SK-N-SH treated with all-trans-retinoic acid at 6 μM for 48 hours (cell line): ENCODE data around the gene LSAMP.

Source experiments
- ATAC-seq: fragments of 200-7000 bp; cut with Tn5 transposase; 3 replicates; pipeline ENCODE4 v1.9.1; 2020; ENCODE audit warnings: mild to moderate bottlenecking, moderate library complexity
- CREB5 ChIP-seq: fragments of 250-450 bp; sonication (Bioruptor Pico); IDR thresholded peaks from 2 replicates; pipeline ENCODE4 v1.5.1; 2020; ENCODE audit warnings: low read depth, mild to moderate bottlenecking, moderate library complexity
- CSDC2 ChIP-seq: fragments of 250-450 bp; sonication (Bioruptor Pico); IDR thresholded peaks from 2 replicates; pipeline ENCODE4 v1.5.0; 2020; ENCODE audit warnings: mild to moderate bottlenecking, moderate library complexity
- ESRRG ChIP-seq: fragments of 250-450 bp; sonication (Bioruptor Pico); IDR thresholded peaks from 2 replicates; pipeline ENCODE4 v1.6.1; 2021; ENCODE audit warnings: mild to moderate bottlenecking
- GLIS3 ChIP-seq: fragments of 250-450 bp; sonication (Bioruptor Pico); IDR thresholded peaks from 2 replicates; pipeline ENCODE4 v1.5.0; 2020; ENCODE audit warnings: mild to moderate bottlenecking, moderate library complexity
- OSR1 ChIP-seq: fragments of 250-450 bp; sonication (Bioruptor Pico); IDR thresholded peaks from 2 replicates; pipeline ENCODE4 v1.8.0; 2022; ENCODE audit warnings: moderate library complexity, mild to moderate bottlenecking, inconsistent platforms
- PATZ1 ChIP-seq: fragments of 250-450 bp; sonication (Bioruptor Pico); IDR thresholded peaks from 2 replicates; pipeline ENCODE4 v1.8.0; 2020; ENCODE audit warnings: mild to moderate bottlenecking, moderate library complexity, borderline replicate concordance
- POU6F1 ChIP-seq: fragments of 250-450 bp; sonication (Bioruptor Pico); IDR thresholded peaks from 2 replicates; pipeline ENCODE4 v1.8.0; 2021; ENCODE audit warnings: low read depth, mild to moderate bottlenecking, moderate library complexity, borderline replicate concordance
- PPARA ChIP-seq: fragments of 250-450 bp; sonication (Bioruptor Pico); IDR thresholded peaks from 2 replicates; pipeline ENCODE4 v1.5.0; 2020; ENCODE audit warnings: mild to moderate bottlenecking, borderline replicate concordance
- RARB ChIP-seq: fragments of 250-450 bp; sonication (Bioruptor Pico); IDR thresholded peaks from 2 replicates; pipeline ENCODE4 v1.8.0; 2021; ENCODE audit warnings: mild to moderate bottlenecking, moderate library complexity
- SNAI2 ChIP-seq: fragments of 250-450 bp; sonication (Bioruptor Pico); IDR thresholded peaks from 2 replicates; pipeline ENCODE4 v1.5.0; 2020; ENCODE audit warnings: mild to moderate bottlenecking, moderate library complexity
- TCF4 ChIP-seq: fragments of 250-450 bp; sonication (Bioruptor Pico); IDR thresholded peaks from 2 replicates; pipeline ENCODE4 v1.8.0; 2021; ENCODE audit warnings: mild to moderate bottlenecking, moderate library complexity, borderline replicate concordance
- TOX ChIP-seq: fragments of 250-450 bp; sonication (Bioruptor Pico); IDR thresholded peaks from 2 replicates; pipeline ENCODE4 v1.8.0; 2021; ENCODE audit warnings: mild to moderate bottlenecking, moderate library complexity, borderline replicate concordance
- TSHZ2 ChIP-seq: fragments of 250-450 bp; sonication (Bioruptor Pico); IDR thresholded peaks from 2 replicates; pipeline ENCODE4 v1.5.0; 2020; ENCODE audit warnings: mild to moderate bottlenecking, moderate library complexity
- ZFP3 ChIP-seq: fragments of 250-450 bp; sonication (Bioruptor Pico); IDR thresholded peaks from 2 replicates; pipeline ENCODE4 v1.5.0; 2020; ENCODE audit warnings: mild to moderate bottlenecking, moderate library complexity
- ZFP30 ChIP-seq: fragments of 450-650 bp; formaldehyde crosslinking; IDR thresholded peaks from 2 replicates; pipeline ENCODE4 v1.5.0; 2022; ENCODE audit warnings: mild to moderate bottlenecking, moderate library complexity
- ZNF565 ChIP-seq: fragments of 450-650 bp; formaldehyde crosslinking; conservative IDR thresholded peaks from 2 replicates; pipeline ENCODE4 v1.5.0; 2020; ENCODE audit warnings: low read depth, mild to moderate bottlenecking, moderate library complexity
- ZNF70 ChIP-seq: fragments of 450-650 bp; formaldehyde crosslinking; IDR thresholded peaks from 2 replicates; pipeline ENCODE4 v1.5.0; 2020; ENCODE audit warnings: mild to moderate bottlenecking, moderate library complexity
- ZNF8 ChIP-seq: fragments of 450-650 bp; formaldehyde crosslinking; IDR thresholded peaks from 2 replicates; pipeline ENCODE4 v1.5.0; 2020; ENCODE audit warnings: mild to moderate bottlenecking, moderate library complexity

Gene LSAMP

GRCh38 chr3:116051586-116051985 lies 393.7 kb downstream of the LSAMP start:
- TF ChIP-seq GLIS3 (CRISPR knock-in tag) (no peak), CSDC2 (no peak), PPARA (CRISPR knock-in tag) (no peak), ZNF565 (CRISPR knock-in tag) (no peak), ZFP30 (CRISPR knock-in tag) (no peak), TSHZ2 (no peak), TOX (CRISPR knock-in tag) (no peak), OSR1 (CRISPR knock-in tag) (no peak), ESRRG (CRISPR knock-in tag) (no peak), ZFP3 (CRISPR knock-in tag) (no peak), CREB5 (CRISPR knock-in tag) (no peak), POU6F1 (CRISPR knock-in tag) (no peak), TCF4 (CRISPR knock-in tag) (no peak), PATZ1 (CRISPR knock-in tag) (no peak), RARB (no peak)
- no peak for ATAC-seq

- TF ChIP-seq ZNF565 (CRISPR knock-in tag) = no peak
- no peak for TF ChIP-seq ZNF70 (CRISPR knock-in tag)
- TF ChIP-seq TCF4 (CRISPR knock-in tag) = no peak
- no peak for TF ChIP-seq ZNF8 (CRISPR knock-in tag)
- no peak for TF ChIP-seq ESRRG (CRISPR knock-in tag)
- TF ChIP-seq ZFP30 (CRISPR knock-in tag) = no peak
- TF ChIP-seq OSR1 (CRISPR knock-in tag) = no peak
- no peak for TF ChIP-seq PATZ1 (CRISPR knock-in tag)
- TF ChIP-seq TSHZ2 = no peak
- TF ChIP-seq PPARA (CRISPR knock-in tag) = no peak
- no peak for TF ChIP-seq POU6F1 (CRISPR knock-in tag)
- TF ChIP-seq CSDC2 = no peak
- TF ChIP-seq ZFP3 (CRISPR knock-in tag) = no peak
- TF ChIP-seq GLIS3 (CRISPR knock-in tag) = no peak
- no peak for TF ChIP-seq SNAI2 (CRISPR knock-in tag)
- TF ChIP-seq RARB = no peak
- ATAC-seq = no peak
Observed at GRCh38 chr3:116051040-116051439, 394.2 kb downstream of the LSAMP start.
